Neural progenitor cell (in vitro differentiated cells): ENCODE data around the gene ABO. TPM values are rescaled to one million over a fixed set of nuclear protein-coding genes. Genes with fewer than 3 reads are reported as not detected.
"Not testable (repeated sequence)": the region's sequence is repeated elsewhere in the genome, so short reads cannot be mapped to it uniquely, and the experiment has no call there.

Source experiments
- DNase-seq: peaks from one replicate; pipeline ENCODE4 v3.0.0-alpha.2; 2016; ENCODE audit warnings: low spot score
- H2AFZ ChIP-seq: fragments of 200-600 bp; sonication (generic); replicated peaks from 2 replicates; pipeline ENCODE4 v1.6.1; 2016; ENCODE audit warnings: antibody characterized with exemption
- H3F3A ChIP-seq: fragments of 200-600 bp; sonication (generic); 2 replicates; pipeline ENCODE4 v1.6.1; 2016; ENCODE audit warnings: antibody characterized with exemption, low read depth
- H3K27ac ChIP-seq: fragments of 200-600 bp; sonication (generic); 2 replicates; pipeline ENCODE4 v1.5.1; 2016; ENCODE audit warnings: mild to moderate bottlenecking
- H3K27me3 ChIP-seq: fragments of 200-600 bp; sonication (generic); 2 replicates; pipeline ENCODE4 v1.6.1; 2016; ENCODE audit warnings: mild to moderate bottlenecking, moderate library complexity
- H3K36me3 ChIP-seq: fragments of 200-600 bp; sonication (generic); 2 replicates; pipeline ENCODE4 v1.5.1; 2016
- H3K4me1 ChIP-seq: fragments of 200-600 bp; sonication (generic); 2 replicates; pipeline ENCODE4 v1.6.1; 2016; ENCODE audit warnings: mixed run types
- H3K4me2 ChIP-seq: fragments of 200-600 bp; sonication (generic); 2 replicates; pipeline ENCODE4 v1.6.1; 2016
- H3K4me3 ChIP-seq: fragments of 200-600 bp; sonication (generic); 2 replicates; pipeline ENCODE4 v1.5.1; 2016
- H3K79me2 ChIP-seq: fragments of 200-600 bp; sonication (generic); 2 replicates; pipeline ENCODE4 v1.6.1; 2016; ENCODE audit warnings: low read depth
- H3K9ac ChIP-seq: fragments of 200-600 bp; sonication (generic); 2 replicates; pipeline ENCODE4 v1.6.1; 2016
- H3K9me3 ChIP-seq: fragments of 200-600 bp; sonication (generic); 2 replicates; pipeline ENCODE4 v1.5.1; 2016; ENCODE audit warnings: low read depth
- H4K20me1 ChIP-seq: fragments of 200-600 bp; sonication (generic); 2 replicates; pipeline ENCODE4 v1.6.1; 2016; ENCODE audit warnings: low read depth
- H3K27ac Mint-ChIP-seq: 3 replicates; pipeline ENCODE4 v1.8.0; 2021; ENCODE audit warnings: mixed read lengths
- H3K27me3 Mint-ChIP-seq: 2 replicates; pipeline ENCODE4 v1.8.0; 2022; ENCODE audit warnings: low read depth, mild to moderate bottlenecking, inconsistent platforms, moderate library complexity, mixed read lengths; ENCODE audit not compliant: insufficient read depth
- H3K36me3 Mint-ChIP-seq: 3 replicates; pipeline ENCODE4 v1.8.0; 2021; ENCODE audit warnings: mixed read lengths
- H3K4me1 Mint-ChIP-seq: 3 replicates; pipeline ENCODE4 v1.8.0; 2021; ENCODE audit warnings: mixed read lengths
- H3K4me3 Mint-ChIP-seq: 3 replicates; pipeline ENCODE4 v1.8.0; 2021; ENCODE audit warnings: mild to moderate bottlenecking, moderate library complexity, mixed read lengths
- H3K9me3 Mint-ChIP-seq: 3 replicates; pipeline ENCODE4 v1.8.0; 2020; ENCODE audit warnings: mixed read lengths
- total RNA-seq: library from RNA; depleted of rRNA; stranded (reverse); fragments of >200 nt; gene quantifications from 2 replicates; pipeline ENCODE4 v1.2.3, GENCODE V29; 2015; ENCODE audit warnings: low replicate concordance
- TF ChIP-seq, protein P1 (sequence below): fragments of 200-600 bp; sonication (generic); IDR thresholded peaks from 2 replicates; pipeline ENCODE4 v1.5.1; 2017; ENCODE audit warnings: antibody characterized with exemption, mild to moderate bottlenecking

Gene ABO
- total RNA-seq, 1 donor from 2014 or later: not detected

GRCh38 chr9:133210202-133210532, 64.8 kb downstream of the ABO start:
- Histone ChIP-seq H3K27ac (no peak overlapping the region), H3K9ac (no peak overlapping the region), H3K27me3 (peaks cover 74% of the 10 kb centered on the region), H2AFZ (no peak overlapping the region), H3F3A (no peaks in the 10 kb centered on the region), H4K20me1 (no peaks in the 10 kb centered on the region), H3K4me1 (no peaks in the 10 kb centered on the region), H3K9me3 (no peaks in the 10 kb centered on the region), H3K79me2 (no peaks in the 10 kb centered on the region), H3K4me3 (no peak overlapping the region), H3K4me2 (no peak overlapping the region), H3K36me3 (no peaks in the 10 kb centered on the region)
- peaks cover 10% of the 10 kb centered on the region for H3K9me3 Mint-ChIP-seq
- H3K4me1 Mint-ChIP-seq: no peaks in the 10 kb centered on the region
- peaks cover 12% of the 10 kb centered on the region for H3K27me3 Mint-ChIP-seq
- no peak overlapping the region for H3K27ac Mint-ChIP-seq
- TF ChIP-seq, protein P1, sequence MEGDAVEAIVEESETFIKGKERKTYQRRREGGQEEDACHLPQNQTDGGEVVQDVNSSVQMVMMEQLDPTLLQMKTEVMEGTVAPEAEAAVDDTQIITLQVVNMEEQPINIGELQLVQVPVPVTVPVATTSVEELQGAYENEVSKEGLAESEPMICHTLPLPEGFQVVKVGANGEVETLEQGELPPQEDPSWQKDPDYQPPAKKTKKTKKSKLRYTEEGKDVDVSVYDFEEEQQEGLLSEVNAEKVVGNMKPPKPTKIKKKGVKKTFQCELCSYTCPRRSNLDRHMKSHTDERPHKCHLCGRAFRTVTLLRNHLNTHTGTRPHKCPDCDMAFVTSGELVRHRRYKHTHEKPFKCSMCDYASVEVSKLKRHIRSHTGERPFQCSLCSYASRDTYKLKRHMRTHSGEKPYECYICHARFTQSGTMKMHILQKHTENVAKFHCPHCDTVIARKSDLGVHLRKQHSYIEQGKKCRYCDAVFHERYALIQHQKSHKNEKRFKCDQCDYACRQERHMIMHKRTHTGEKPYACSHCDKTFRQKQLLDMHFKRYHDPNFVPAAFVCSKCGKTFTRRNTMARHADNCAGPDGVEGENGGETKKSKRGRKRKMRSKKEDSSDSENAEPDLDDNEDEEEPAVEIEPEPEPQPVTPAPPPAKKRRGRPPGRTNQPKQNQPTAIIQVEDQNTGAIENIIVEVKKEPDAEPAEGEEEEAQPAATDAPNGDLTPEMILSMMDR: no peak
- H3K4me3 Mint-ChIP-seq: peak overlapping the region; percentile 24
- no peaks in the 10 kb centered on the region for H3K36me3 Mint-ChIP-seq
- no peak for DNase-seq

DNA sequence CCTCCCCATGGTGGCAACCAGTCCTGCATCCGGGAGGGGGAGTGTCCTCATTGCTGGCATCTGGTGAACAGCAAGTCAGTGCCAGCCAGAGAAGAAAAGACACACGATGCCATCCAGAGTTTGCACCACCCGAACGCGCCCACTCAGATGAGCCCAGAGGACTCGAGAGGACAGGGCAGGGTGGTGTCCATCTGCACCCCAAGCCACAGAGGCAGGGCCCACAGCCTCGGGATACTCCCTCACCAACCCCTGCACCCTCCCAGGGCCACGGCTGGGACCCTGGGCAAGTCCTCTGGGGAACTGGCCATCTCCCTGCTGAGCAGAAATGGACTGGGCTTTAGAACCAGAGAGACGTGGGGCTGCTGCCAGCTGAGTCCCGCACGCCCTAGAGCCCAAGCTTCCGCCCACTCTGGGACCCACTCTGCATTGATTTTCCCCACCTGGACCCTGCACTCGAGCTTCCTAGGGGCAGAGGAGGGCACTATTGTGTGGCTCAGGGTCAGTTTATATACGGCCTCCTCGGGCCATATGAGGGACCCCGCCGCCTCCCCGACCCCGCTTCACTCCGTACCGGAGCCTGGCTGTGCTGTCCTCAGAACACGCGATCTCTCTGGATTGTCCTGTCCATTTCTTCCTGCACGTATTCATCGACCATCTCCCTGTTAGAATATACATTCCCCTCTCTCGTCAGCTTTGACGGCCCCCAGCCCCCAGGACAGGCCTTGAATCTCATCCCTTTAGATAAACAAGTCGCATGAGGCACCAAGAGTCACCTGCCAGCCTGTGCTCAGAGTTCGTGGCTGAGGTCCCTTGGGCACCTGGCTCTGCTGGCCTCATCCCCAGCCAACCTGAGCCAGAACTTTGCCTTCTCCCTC, 65.4 kb downstream of the ABO start:
- H2AFZ ChIP-seq, H3K36me3 Mint-ChIP-seq, H3K4me2 ChIP-seq, H4K20me1 ChIP-seq, DNase-seq, H3K27ac Mint-ChIP-seq, H3K4me1 Mint-ChIP-seq, H3K79me2 ChIP-seq, H3K4me1 ChIP-seq, H3K9ac ChIP-seq, H3K9me3 ChIP-seq, H3K9me3 Mint-ChIP-seq, H3K36me3 ChIP-seq, H3F3A ChIP-seq, H3K4me3 ChIP-seq, H3K27ac ChIP-seq: not testable (repeated sequence)
- H3K27me3 ChIP-seq: peaks cover 74% of the 10 kb centered on the region
- Mint-ChIP-seq H3K4me3 (peak overlapping the region; percentile 24), H3K27me3 (peaks cover 12% of the 10 kb centered on the region)

- H3K27me3 Mint-ChIP-seq, H3K4me1 ChIP-seq, H3F3A ChIP-seq, H3K27ac ChIP-seq, H4K20me1 ChIP-seq, H3K4me3 ChIP-seq, H3K27ac Mint-ChIP-seq, DNase-seq, H3K36me3 ChIP-seq, H3K36me3 Mint-ChIP-seq, H3K4me1 Mint-ChIP-seq, H2AFZ ChIP-seq, H3K9me3 ChIP-seq, H3K9ac ChIP-seq, H3K79me2 ChIP-seq, H3K4me2 ChIP-seq, H3K9me3 Mint-ChIP-seq: not testable (repeated sequence)
- H3K4me3 Mint-ChIP-seq: peak within 1 kb of the TSS; percentile 24
- H3K27me3 ChIP-seq: peaks cover 74% of the 10 kb centered on the region
Observed at GRCh38 chr9:133208880-133209300, 66.1 kb downstream of the ABO start, which contains the start of gene OBP2B. TSS of gene OBP2B (minus strand) at chr9:133209250. CDS start at chr9:133209199, 51 bp downstream.

GRCh38 chr9:133208171-133208879, 66.7 kb downstream of the ABO start:
- H2AFZ ChIP-seq, H3K4me3 Mint-ChIP-seq, H3K27ac Mint-ChIP-seq, H3K79me2 ChIP-seq, H3K9me3 Mint-ChIP-seq, H3K4me1 Mint-ChIP-seq, H3K36me3 ChIP-seq, DNase-seq, H3K36me3 Mint-ChIP-seq, H3K27me3 Mint-ChIP-seq, H3K4me1 ChIP-seq, H3K4me3 ChIP-seq, H3K9me3 ChIP-seq, H3K4me2 ChIP-seq, H3K27ac ChIP-seq, H3K9ac ChIP-seq, H4K20me1 ChIP-seq, H3F3A ChIP-seq: not testable (repeated sequence)
- peaks cover 74% of the 10 kb centered on the region for H3K27me3 ChIP-seq
